PFSK-1 (cell line): ENCODE results near the gene TMEM119.

Experiments used
- POLR2AphosphoS5 ChIP-seq: IDR thresholded peaks from 2 replicates; pipeline ENCODE4 v1.6.1; 2012; ENCODE audit warnings: low read depth, mild to moderate bottlenecking, control low read depth, low read length, moderate library complexity
- REST ChIP-seq, 2 experiments: IDR thresholded peaks; 2 replicates each; pipeline versions ENCODE4 v1.6.1 to v1.8.0; 2011 to 2012; ENCODE audit warnings: low read depth in 2 of 2, low read length in 2 of 2, control low read depth in 1 of 2, inconsistent platforms in 1 of 2, mild to moderate bottlenecking in 1 of 2, moderate library complexity in 1 of 2; ENCODE audit not compliant: insufficient read depth in 1 of 2
- SIN3A ChIP-seq: IDR thresholded peaks from 2 replicates; pipeline ENCODE4 v1.6.1; 2012; ENCODE audit warnings: mild to moderate bottlenecking, low read length, moderate library complexity, borderline replicate concordance; ENCODE audit not compliant: insufficient read depth
- TAF1 ChIP-seq: IDR thresholded peaks from 2 replicates; pipeline ENCODE4 v1.6.1; 2012; ENCODE audit warnings: low read length, control low read depth, borderline replicate concordance; ENCODE audit not compliant: insufficient read depth

GRCh38 chr12:108600702-108601007 is 2.8 kb upstream of the TMEM119 start:
- no peak for TF ChIP-seq TAF1
- TF ChIP-seq REST (IDR thresholded peaks at IDR 0.05; ENCODE audit: insufficient read depth in 1 of 2, low read depth in 2 of 2, low read length in 2 of 2) = no peak
- no peak for TF ChIP-seq POLR2AphosphoS5
- TF ChIP-seq SIN3A = no peak
